Keratinocyte (primary cell): ENCODE measurements around the gene CHMP6. TPM values are rescaled to one million over a fixed set of nuclear protein-coding genes. Genes with fewer than 3 reads are reported as not detected.

Source experiments
- DNase-seq: peaks from one replicate; pipeline ENCODE4 v3.0.0-alpha.2; 2011; ENCODE audit warnings: low read depth, missing footprints, low spot score
- FAIRE-seq: peaks from 2 replicates; lab custom pipeline; 2011; peaks lifted over from hg19 to GRCh38; lab: Jason Lieb, UNC
- H2AFZ ChIP-seq: 2 replicates; pipeline ENCODE4 v1.6.0; 2012; ENCODE audit warnings: low read length, control low read depth, inconsistent platforms; ENCODE audit not compliant: control insufficient read depth
- H3K27ac ChIP-seq: 2 replicates; pipeline ENCODE4 v1.5.1; 2011; ENCODE audit warnings: low read length; ENCODE audit not compliant: control insufficient read depth, insufficient read depth
- H3K27me3 ChIP-seq: 3 replicates; pipeline ENCODE4 v1.6.0; 2011; ENCODE audit warnings: low read length; ENCODE audit not compliant: control insufficient read depth, insufficient read depth; ENCODE audit errors: extremely low read depth
- H3K36me3 ChIP-seq, 2 experiments: 2 replicates in 1 of 2; 3 replicates in 1 of 2; pipeline ENCODE4 v1.5.1; 2011; ENCODE audit warnings: low read length in 2 of 2, mild to moderate bottlenecking in 1 of 2; ENCODE audit not compliant: control insufficient read depth in 2 of 2, insufficient read depth in 2 of 2; ENCODE audit errors: extremely low read depth in 1 of 2
- H3K4me1 ChIP-seq: 3 replicates; pipeline ENCODE4 v1.5.1; 2011; ENCODE audit warnings: low read length; ENCODE audit not compliant: control insufficient read depth, insufficient read depth; ENCODE audit errors: extremely low read depth
- H3K4me2 ChIP-seq: 3 replicates; pipeline ENCODE4 v1.6.0; 2011; ENCODE audit warnings: low read depth, low read length; ENCODE audit not compliant: control insufficient read depth, insufficient read depth; ENCODE audit errors: extremely low read depth
- H3K4me3 ChIP-seq, 3 experiments: fragments of 200-600 bp in 1 of 3; sonication (generic) in 1 of 3; 2 replicates in 2 of 3; 3 replicates in 1 of 3; pipeline ENCODE4 v1.5.1; 2011 to 2016; ENCODE audit warnings: low read length in 3 of 3, mild to moderate bottlenecking in 3 of 3, control low read depth in 2 of 3, inconsistent platforms in 1 of 3, low read depth in 1 of 3, mixed read lengths in 1 of 3, mixed run types in 1 of 3, moderate library complexity in 1 of 3; ENCODE audit not compliant: control insufficient read depth in 2 of 3, insufficient read depth in 2 of 3; ENCODE audit errors: extremely low read depth in 1 of 3
- H3K79me2 ChIP-seq: 2 replicates; pipeline ENCODE4 v1.6.0; 2012; ENCODE audit warnings: low read length; ENCODE audit not compliant: control insufficient read depth, insufficient read depth
- H3K9ac ChIP-seq: 3 replicates; pipeline ENCODE4 v1.6.0; 2011; ENCODE audit warnings: low read length; ENCODE audit not compliant: control insufficient read depth, insufficient read depth; ENCODE audit errors: extremely low read depth
- H3K9me1 ChIP-seq: 3 replicates; pipeline ENCODE4 v1.6.0; 2011; ENCODE audit warnings: low read length; ENCODE audit not compliant: control insufficient read depth, insufficient read depth; ENCODE audit errors: extremely low read depth
- H3K9me3 ChIP-seq: 2 replicates; pipeline ENCODE4 v1.5.1; 2012; ENCODE audit warnings: low read depth, low read length; ENCODE audit not compliant: control insufficient read depth
- H4K20me1 ChIP-seq: 3 replicates; pipeline ENCODE4 v1.6.0; 2011; ENCODE audit warnings: low read length; ENCODE audit not compliant: control insufficient read depth, insufficient read depth; ENCODE audit errors: extremely low read depth
- EZH2 ChIP-seq: IDR thresholded peaks from one replicate; pipeline ENCODE4 v1.6.1; 2012; ENCODE audit warnings: inconsistent platforms, mild to moderate bottlenecking, low read length, moderate library complexity
- dilution Hi-C: fragments of 300-500 bp; cut with MboI; formaldehyde crosslinking; loops from one replicate; pipeline ENCODE4 v1.7.0; 2020; ENCODE audit warnings: low sequenced_read_pairs; ENCODE audit not compliant: extremely low pct_ligation_motif_present
- polyA plus RNA-seq, 5 experiments: library from polyadenylated mRNA; depleted of rRNA in 3 of 5; stranded (reverse) in 3 of 5; stranded (forward) in 1 of 5; unstranded in 1 of 5; fragments of >200 nt; gene quantifications; 1 replicate in 1 of 5; 2 replicates in 3 of 5; 3 replicates in 1 of 5; pipeline versions ENCODE4 v1.2.1 to v1.2.3, GENCODE V29; 2011 to 2012; ENCODE audit warnings: missing spikeins in 2 of 5, low read depth in 1 of 5, low replicate concordance in 1 of 5
- TF ChIP-seq, protein P1 (sequence below), 3 experiments: IDR thresholded peaks in 1 of 3; conservative IDR thresholded peaks in 1 of 3; optimal IDR thresholded peaks in 1 of 3; 2 replicates in 2 of 3; 3 replicates in 1 of 3; pipeline versions ENCODE3 to v1.5.1; 2011; ENCODE audit warnings: low read length in 3 of 3, mild to moderate bottlenecking in 3 of 3, moderate library complexity in 2 of 3, control low read depth in 1 of 3, inconsistent platforms in 1 of 3; ENCODE audit not compliant: insufficient read depth in 2 of 3; ENCODE audit errors: extremely low read depth in 1 of 3

CHMP6 gene
- polyA plus RNA-seq, 1 donor (not counting 4 experiments of a cell fraction or from before 2014, with no cell fraction given): 20.9 TPM

DNA sequence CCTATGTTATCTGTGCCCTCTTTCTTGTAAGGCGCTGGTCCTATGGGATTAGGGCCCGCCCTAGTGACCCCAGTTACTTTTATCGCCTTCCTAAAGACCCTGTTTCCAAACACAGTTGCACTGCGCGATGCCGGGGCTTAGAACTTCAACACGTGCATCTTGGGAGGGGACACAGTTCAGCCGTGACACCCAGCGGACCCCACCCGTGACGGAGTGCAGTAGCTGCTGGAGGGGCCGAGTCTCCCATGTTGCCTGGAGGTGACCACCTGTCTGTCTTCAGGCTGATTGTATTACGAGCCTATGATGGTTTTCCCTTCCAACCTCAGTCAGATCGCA, 52.8 kb downstream of the CHMP6 start:
- H3K4me2 ChIP-seq: peak overlapping the region; percentile 91
- H4K20me1 ChIP-seq: peaks cover 10% of the 10 kb centered on the region
- H3K27ac ChIP-seq: peak overlapping the region; percentile 86
- H3K9me1 ChIP-seq: peaks cover 7% of the 10 kb centered on the region
- H3K79me2 ChIP-seq: peaks cover 100% of the 10 kb centered on the region
- no peak for FAIRE-seq
- peaks cover 74% of the 10 kb centered on the region for H3K4me1 ChIP-seq
- peaks cover 10% of the 10 kb centered on the region in 2 experiments for H3K36me3 ChIP-seq
- no peak for TF ChIP-seq EZH2
- TF ChIP-seq, protein P1, sequence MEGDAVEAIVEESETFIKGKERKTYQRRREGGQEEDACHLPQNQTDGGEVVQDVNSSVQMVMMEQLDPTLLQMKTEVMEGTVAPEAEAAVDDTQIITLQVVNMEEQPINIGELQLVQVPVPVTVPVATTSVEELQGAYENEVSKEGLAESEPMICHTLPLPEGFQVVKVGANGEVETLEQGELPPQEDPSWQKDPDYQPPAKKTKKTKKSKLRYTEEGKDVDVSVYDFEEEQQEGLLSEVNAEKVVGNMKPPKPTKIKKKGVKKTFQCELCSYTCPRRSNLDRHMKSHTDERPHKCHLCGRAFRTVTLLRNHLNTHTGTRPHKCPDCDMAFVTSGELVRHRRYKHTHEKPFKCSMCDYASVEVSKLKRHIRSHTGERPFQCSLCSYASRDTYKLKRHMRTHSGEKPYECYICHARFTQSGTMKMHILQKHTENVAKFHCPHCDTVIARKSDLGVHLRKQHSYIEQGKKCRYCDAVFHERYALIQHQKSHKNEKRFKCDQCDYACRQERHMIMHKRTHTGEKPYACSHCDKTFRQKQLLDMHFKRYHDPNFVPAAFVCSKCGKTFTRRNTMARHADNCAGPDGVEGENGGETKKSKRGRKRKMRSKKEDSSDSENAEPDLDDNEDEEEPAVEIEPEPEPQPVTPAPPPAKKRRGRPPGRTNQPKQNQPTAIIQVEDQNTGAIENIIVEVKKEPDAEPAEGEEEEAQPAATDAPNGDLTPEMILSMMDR (optimal IDR thresholded peaks at IDR 0.05 in 1 of 3, IDR thresholded peaks at IDR 0.05 in 1 of 3, conservative IDR thresholded peaks at IDR 0.05 in 1 of 3; ENCODE audit: extremely low read depth in 1 of 3, insufficient read depth in 2 of 3, low read length in 3 of 3): no peak
- peak overlapping the region; percentile 79 for H3K9ac ChIP-seq
- no peaks in the 10 kb centered on the region for H3K27me3 ChIP-seq
- no peak overlapping the region for H2AFZ ChIP-seq
- no peaks in the 10 kb centered on the region for H3K9me3 ChIP-seq
- peak overlapping the region in 2 of 3 experiments; percentile 49 to 57 for H3K4me3 ChIP-seq
- dilution Hi-C loops: no loop called here
- DNase-seq: no peak

DNA sequence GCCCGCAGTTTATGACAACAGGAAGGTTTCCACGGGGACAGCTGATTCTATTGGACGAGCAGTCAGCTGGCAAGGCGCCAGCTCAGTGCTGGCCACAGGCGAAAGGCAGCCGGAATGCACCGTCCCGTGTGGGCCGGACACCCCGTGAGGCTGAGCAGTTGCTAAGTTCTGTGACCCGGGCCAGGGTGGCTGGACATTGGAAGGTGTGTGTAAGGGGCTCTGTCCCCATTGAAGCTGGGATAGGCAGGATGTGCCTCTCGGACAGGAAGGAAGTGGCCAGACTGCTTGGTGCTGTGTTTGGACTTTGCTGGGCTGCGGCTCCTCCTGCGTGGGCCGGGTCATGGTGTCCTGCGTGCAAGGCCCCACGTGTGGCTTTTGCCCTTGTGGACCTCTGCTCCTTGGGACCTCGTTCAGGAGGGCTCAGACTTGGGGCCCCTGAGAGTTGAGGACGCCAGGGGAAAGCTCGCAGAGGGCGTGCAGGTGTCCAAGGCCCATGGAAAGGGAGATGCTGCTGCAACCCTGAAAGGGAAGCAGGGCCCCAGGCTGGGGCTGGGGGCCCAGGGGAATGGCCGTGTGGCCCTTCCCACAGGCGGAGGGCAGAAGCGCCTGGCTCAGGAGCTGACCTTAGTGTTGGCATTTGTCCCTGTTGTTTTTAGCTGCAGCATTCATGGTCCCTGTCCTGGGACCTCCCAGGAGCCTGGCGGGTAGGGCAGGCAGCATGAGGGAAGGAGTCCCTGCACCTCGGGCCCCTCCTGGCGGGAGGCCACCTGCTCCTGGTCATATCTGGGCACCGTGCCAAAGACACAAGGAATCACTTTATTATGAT, 53.3 kb downstream of the CHMP6 start:
- peak overlapping the region; percentile 86 for H3K27ac ChIP-seq
- peaks cover 6% of the 10 kb centered on the region for H4K20me1 ChIP-seq
- TF ChIP-seq, protein P1 (optimal IDR thresholded peaks at IDR 0.05 in 1 of 3, IDR thresholded peaks at IDR 0.05 in 1 of 3, conservative IDR thresholded peaks at IDR 0.05 in 1 of 3; ENCODE audit: extremely low read depth in 1 of 3, insufficient read depth in 2 of 3, low read length in 3 of 3): no peak
- no peak for TF ChIP-seq EZH2
- H3K36me3 ChIP-seq: peaks cover 9 to 10% of the 10 kb centered on the region in 2 experiments
- no peak overlapping the region for H3K4me3 ChIP-seq
- no peak for DNase-seq
- no peaks in the 10 kb centered on the region for H3K9me3 ChIP-seq
- peaks cover 74% of the 10 kb centered on the region for H3K4me1 ChIP-seq
- no peak for FAIRE-seq
- peaks cover 6% of the 10 kb centered on the region for H3K9me1 ChIP-seq
- no peak overlapping the region for H2AFZ ChIP-seq
- peak overlapping the region; percentile 91 for H3K4me2 ChIP-seq
- dilution Hi-C loops: no loop called here
- peaks cover 98% of the 10 kb centered on the region for H3K79me2 ChIP-seq
- peak overlapping the region; percentile 79 for H3K9ac ChIP-seq
- no peaks in the 10 kb centered on the region for H3K27me3 ChIP-seq
